GM23338 (cell line): ENCODE data around the gene NTN1. TPM values are rescaled to one million over a fixed set of nuclear protein-coding genes. Genes with fewer than 3 reads are reported as not detected.

Experiments used
- ATAC-seq: fragments of 200-7000 bp; cut with Tn5 transposase; 3 replicates; pipeline ENCODE4 v1.9.1; 2020
- DNase-seq: peaks from one replicate; pipeline ENCODE4 v3.0.0-alpha.2; 2015; ENCODE audit warnings: low spot score
- H2AFZ ChIP-seq: fragments of 200-600 bp; sonication (generic); 2 replicates; pipeline ENCODE4 v1.8.0; 2016; ENCODE audit warnings: antibody characterized with exemption, mild to moderate bottlenecking, moderate library complexity
- H3F3A ChIP-seq: fragments of 200-600 bp; sonication (generic); replicated peaks from 2 replicates; pipeline ENCODE4 v1.8.0; 2017; ENCODE audit warnings: antibody characterized with exemption, mixed run types, low read depth
- H3K27ac ChIP-seq: fragments of 200-600 bp; sonication (generic); 2 replicates; pipeline ENCODE4 v1.6.1; 2016; ENCODE audit warnings: low read depth
- H3K27me3 ChIP-seq: fragments of 200-600 bp; sonication (generic); 2 replicates; pipeline ENCODE4 v1.8.0; 2016; ENCODE audit warnings: mild to moderate bottlenecking, mixed run types, moderate library complexity; ENCODE audit not compliant: insufficient read depth
- H3K36me3 ChIP-seq: fragments of 200-600 bp; sonication (generic); 2 replicates; pipeline ENCODE4 v1.8.0; 2016; ENCODE audit warnings: mild to moderate bottlenecking; ENCODE audit not compliant: insufficient read depth
- H3K4me1 ChIP-seq: fragments of 200-600 bp; sonication (generic); 2 replicates; pipeline ENCODE4 v1.8.0; 2016; ENCODE audit warnings: mild to moderate bottlenecking, moderate library complexity; ENCODE audit not compliant: insufficient read depth
- H3K4me2 ChIP-seq: fragments of 200-600 bp; sonication (generic); 2 replicates; pipeline ENCODE4 v1.7.1; 2017; ENCODE audit warnings: mixed run types
- H3K4me3 ChIP-seq: fragments of 200-600 bp; sonication (generic); 2 replicates; pipeline ENCODE4 v1.6.1; 2016; ENCODE audit warnings: mixed run types
- H3K79me2 ChIP-seq: fragments of 200-600 bp; sonication (generic); replicated peaks from 2 replicates; pipeline ENCODE4 v1.8.0; 2017; ENCODE audit warnings: mild to moderate bottlenecking; ENCODE audit not compliant: insufficient read depth
- H3K9me2 ChIP-seq: fragments of 200-600 bp; sonication (generic); 2 replicates; pipeline ENCODE4 v1.8.0; 2017; ENCODE audit not compliant: insufficient read depth
- H4K20me1 ChIP-seq: fragments of 200-600 bp; sonication (generic); replicated peaks from 2 replicates; pipeline ENCODE4 v1.8.0; 2017; ENCODE audit warnings: mild to moderate bottlenecking; ENCODE audit not compliant: insufficient read depth
- H3K27ac Mint-ChIP-seq: 2 replicates; pipeline ENCODE4 v1.8.0; 2020; ENCODE audit warnings: inconsistent platforms, mild to moderate bottlenecking, moderate library complexity, mixed read lengths
- H3K27me3 Mint-ChIP-seq: 3 replicates; pipeline ENCODE4 v1.8.0; 2022; ENCODE audit warnings: low read depth, mild to moderate bottlenecking, moderate library complexity, mixed read lengths, inconsistent platforms; ENCODE audit not compliant: insufficient read depth, poor library complexity
- H3K36me3 Mint-ChIP-seq: 3 replicates; pipeline ENCODE4 v1.8.0; 2021; ENCODE audit warnings: low read depth, mild to moderate bottlenecking, inconsistent platforms, moderate library complexity, mixed read lengths
- H3K4me1 Mint-ChIP-seq: 3 replicates; pipeline ENCODE4 v1.8.0; 2020; ENCODE audit warnings: mild to moderate bottlenecking, inconsistent platforms, mixed read lengths
- H3K4me3 Mint-ChIP-seq: 3 replicates; pipeline ENCODE4 v1.8.0; 2021; ENCODE audit warnings: moderate library complexity, mild to moderate bottlenecking, inconsistent platforms, mixed read lengths
- H3K9me3 Mint-ChIP-seq: 3 replicates; pipeline ENCODE4 v1.8.0; 2020; ENCODE audit warnings: moderate library complexity, mild to moderate bottlenecking, inconsistent platforms, mixed read lengths
- CREB1 ChIP-seq: fragments of 250-450 bp; sonication (Bioruptor Pico); IDR thresholded peaks from 2 replicates; pipeline ENCODE4 v1.5.0; 2020; ENCODE audit warnings: low read depth, mild to moderate bottlenecking, moderate library complexity
- EZH2phosphoT487 ChIP-seq: fragments of 200-600 bp; sonication (generic); IDR thresholded peaks from one replicate; pipeline ENCODE4 v1.8.1; 2018; ENCODE audit warnings: antibody characterized with exemption; ENCODE audit not compliant: unreplicated experiment
- NANOG ChIP-seq: IDR thresholded peaks from 2 replicates; pipeline ENCODE4 v1.6.1; 2016; ENCODE audit warnings: antibody characterized with exemption, borderline replicate concordance
- POLR2AphosphoS5 ChIP-seq: IDR thresholded peaks from 2 replicates; pipeline ENCODE4 v1.6.1; 2016; ENCODE audit warnings: antibody characterized with exemption, low read depth
- ZNF114 ChIP-seq: fragments of 250-450 bp; sonication (Bioruptor Pico); IDR thresholded peaks from 2 replicates; pipeline ENCODE4 v1.5.0; 2020; ENCODE audit warnings: mild to moderate bottlenecking, moderate library complexity
- polyA plus RNA-seq: library from polyadenylated mRNA; unstranded; fragments of >200 nt; fragmentation: Nextera tagmentation; extraction: Ambion mirVana; gene quantifications from 2 replicates; pipeline ENCODE4 v1.2.1, GENCODE V29; 2016
- total RNA-seq: library from RNA; depleted of rRNA; stranded (reverse); fragments of >200 nt; shearing (Covaris generic); gene quantifications from 2 replicates; pipeline ENCODE4 v1.2.3, GENCODE V29; 2014
- TF ChIP-seq, protein P1 (sequence below): fragments of 250-450 bp; sonication (Bioruptor Pico); IDR thresholded peaks from 2 replicates; pipeline ENCODE4 v1.5.0; 2020; ENCODE audit warnings: mild to moderate bottlenecking, moderate library complexity
- TF ChIP-seq, protein P2 (sequence below): IDR thresholded peaks from one replicate; pipeline ENCODE4 v1.6.1; 2018; ENCODE audit warnings: antibody characterized with exemption; ENCODE audit not compliant: unreplicated experiment
- TF ChIP-seq, protein P3 (sequence below), 2 experiments: fragments of 200-600 bp in 1 of 2; sonication (generic) in 1 of 2; conservative IDR thresholded peaks; 2 replicates each; pipeline versions ENCODE4 v1.5.1 to v1.6.1; 2016 to 2017; ENCODE audit warnings: antibody characterized with exemption in 2 of 2, low read depth in 2 of 2, mild to moderate bottlenecking in 2 of 2, moderate library complexity in 1 of 2
- TF ChIP-seq, protein P4 (sequence below): IDR thresholded peaks from 2 replicates; pipeline ENCODE4 v1.6.1; 2016; ENCODE audit warnings: antibody characterized with exemption

NTN1 gene
- total and polyA plus RNA-seq, 2 experiments from 2014 or later = 0.57 to 2.6 TPM

DNA sequence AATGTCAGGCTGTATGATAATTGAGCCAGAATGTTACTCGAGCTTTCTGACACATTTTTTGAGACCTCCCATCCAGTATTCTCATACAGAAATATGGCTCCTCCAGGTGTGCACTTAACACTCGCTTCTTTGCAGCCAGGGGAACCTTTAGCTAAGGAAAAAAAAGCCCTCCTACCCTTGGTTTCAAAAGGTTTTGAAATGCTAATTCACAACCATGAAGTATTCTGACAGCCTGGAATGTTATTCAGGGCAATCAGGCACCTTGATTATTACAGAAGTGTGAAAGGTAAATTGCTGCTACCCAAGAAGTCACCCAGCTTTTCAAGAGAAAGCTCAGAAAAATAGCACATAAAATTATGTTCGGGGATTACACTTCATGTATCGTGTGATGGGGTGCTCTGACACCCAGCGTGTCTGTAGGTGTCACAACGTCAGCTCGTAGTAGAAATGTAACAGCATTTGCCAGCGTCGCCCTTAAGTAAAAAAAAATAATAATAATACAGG lies 41.1 kb downstream of the NTN1 start:
- Histone ChIP-seq H3F3A (no peaks in the 10 kb centered on the region), H3K4me2 (peak overlapping the region; percentile 8; the same call in 1 of the 2 replicates), H3K79me2 (no peaks in the 10 kb centered on the region), H3K27ac (no peak overlapping the region), H3K4me3 (no peak overlapping the region), H4K20me1 (no peaks in the 10 kb centered on the region), H3K36me3 (no peaks in the 10 kb centered on the region), H2AFZ (no peak overlapping the region), H3K9me2 (no peaks in the 10 kb centered on the region), H3K4me1 (peaks cover 12% of the 10 kb centered on the region), H3K27me3 (no peaks in the 10 kb centered on the region)
- Mint-ChIP-seq H3K4me3 (no peak overlapping the region), H3K36me3 (peaks cover 11% of the 10 kb centered on the region), H3K27me3 (peaks cover 4% of the 10 kb centered on the region), H3K9me3 (peaks cover 13% of the 10 kb centered on the region), H3K27ac (no peak overlapping the region), H3K4me1 (peaks cover 20% of the 10 kb centered on the region)
- TF ChIP-seq ZNF114 (CRISPR knock-in tag) = no peak
- no peak for TF ChIP-seq NANOG
- DNase-seq = peak; percentile 30
- peak; percentile 74 for ATAC-seq

DNA sequence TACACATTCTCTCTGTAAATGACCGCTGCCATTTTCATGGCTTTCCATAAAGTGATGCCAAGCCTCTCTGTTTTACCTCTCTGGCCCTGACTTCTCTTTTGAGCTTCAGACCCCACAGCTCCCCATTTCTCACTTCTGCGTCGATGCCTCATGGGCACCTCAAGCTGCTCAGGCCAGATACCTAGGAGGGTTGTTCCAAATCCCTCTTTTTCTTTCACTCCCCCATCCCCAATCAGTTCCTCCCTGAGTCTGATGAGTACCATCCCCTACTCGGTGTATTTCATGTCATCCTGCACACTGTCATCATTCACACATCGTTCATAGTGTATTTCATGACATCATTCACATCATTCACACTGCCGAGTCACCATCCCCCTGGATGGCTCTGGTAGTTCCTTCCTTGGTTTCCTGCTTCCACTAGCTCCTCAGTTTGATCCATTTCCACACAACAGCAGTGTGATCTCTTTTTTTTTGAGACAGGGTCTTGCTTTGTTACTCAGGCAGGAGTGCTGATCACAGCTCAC lies 43.1 kb downstream of the NTN1 start:
- Mint-ChIP-seq H3K4me1 (peaks cover 19% of the 10 kb centered on the region), H3K36me3 (peaks cover 11% of the 10 kb centered on the region), H3K9me3 (peaks cover 13% of the 10 kb centered on the region), H3K27me3 (peaks cover 4% of the 10 kb centered on the region), H3K4me3 (no peak overlapping the region), H3K27ac (no peak overlapping the region)
- ATAC-seq (no peak), DNase-seq (no peak)
- no peaks in the 10 kb centered on the region for H3K79me2 ChIP-seq
- H3K27ac ChIP-seq = no peak overlapping the region
- H3K36me3 ChIP-seq = no peaks in the 10 kb centered on the region
- H4K20me1 ChIP-seq = no peaks in the 10 kb centered on the region
- H3F3A ChIP-seq = no peaks in the 10 kb centered on the region
- H3K9me2 ChIP-seq = no peaks in the 10 kb centered on the region
- no peak overlapping the region for H3K4me3 ChIP-seq
- H3K4me2 ChIP-seq = no peak overlapping the region
- H3K27me3 ChIP-seq = no peaks in the 10 kb centered on the region
- H2AFZ ChIP-seq = no peak overlapping the region
- peaks cover 12% of the 10 kb centered on the region for H3K4me1 ChIP-seq
- TF ChIP-seq, protein P1, sequence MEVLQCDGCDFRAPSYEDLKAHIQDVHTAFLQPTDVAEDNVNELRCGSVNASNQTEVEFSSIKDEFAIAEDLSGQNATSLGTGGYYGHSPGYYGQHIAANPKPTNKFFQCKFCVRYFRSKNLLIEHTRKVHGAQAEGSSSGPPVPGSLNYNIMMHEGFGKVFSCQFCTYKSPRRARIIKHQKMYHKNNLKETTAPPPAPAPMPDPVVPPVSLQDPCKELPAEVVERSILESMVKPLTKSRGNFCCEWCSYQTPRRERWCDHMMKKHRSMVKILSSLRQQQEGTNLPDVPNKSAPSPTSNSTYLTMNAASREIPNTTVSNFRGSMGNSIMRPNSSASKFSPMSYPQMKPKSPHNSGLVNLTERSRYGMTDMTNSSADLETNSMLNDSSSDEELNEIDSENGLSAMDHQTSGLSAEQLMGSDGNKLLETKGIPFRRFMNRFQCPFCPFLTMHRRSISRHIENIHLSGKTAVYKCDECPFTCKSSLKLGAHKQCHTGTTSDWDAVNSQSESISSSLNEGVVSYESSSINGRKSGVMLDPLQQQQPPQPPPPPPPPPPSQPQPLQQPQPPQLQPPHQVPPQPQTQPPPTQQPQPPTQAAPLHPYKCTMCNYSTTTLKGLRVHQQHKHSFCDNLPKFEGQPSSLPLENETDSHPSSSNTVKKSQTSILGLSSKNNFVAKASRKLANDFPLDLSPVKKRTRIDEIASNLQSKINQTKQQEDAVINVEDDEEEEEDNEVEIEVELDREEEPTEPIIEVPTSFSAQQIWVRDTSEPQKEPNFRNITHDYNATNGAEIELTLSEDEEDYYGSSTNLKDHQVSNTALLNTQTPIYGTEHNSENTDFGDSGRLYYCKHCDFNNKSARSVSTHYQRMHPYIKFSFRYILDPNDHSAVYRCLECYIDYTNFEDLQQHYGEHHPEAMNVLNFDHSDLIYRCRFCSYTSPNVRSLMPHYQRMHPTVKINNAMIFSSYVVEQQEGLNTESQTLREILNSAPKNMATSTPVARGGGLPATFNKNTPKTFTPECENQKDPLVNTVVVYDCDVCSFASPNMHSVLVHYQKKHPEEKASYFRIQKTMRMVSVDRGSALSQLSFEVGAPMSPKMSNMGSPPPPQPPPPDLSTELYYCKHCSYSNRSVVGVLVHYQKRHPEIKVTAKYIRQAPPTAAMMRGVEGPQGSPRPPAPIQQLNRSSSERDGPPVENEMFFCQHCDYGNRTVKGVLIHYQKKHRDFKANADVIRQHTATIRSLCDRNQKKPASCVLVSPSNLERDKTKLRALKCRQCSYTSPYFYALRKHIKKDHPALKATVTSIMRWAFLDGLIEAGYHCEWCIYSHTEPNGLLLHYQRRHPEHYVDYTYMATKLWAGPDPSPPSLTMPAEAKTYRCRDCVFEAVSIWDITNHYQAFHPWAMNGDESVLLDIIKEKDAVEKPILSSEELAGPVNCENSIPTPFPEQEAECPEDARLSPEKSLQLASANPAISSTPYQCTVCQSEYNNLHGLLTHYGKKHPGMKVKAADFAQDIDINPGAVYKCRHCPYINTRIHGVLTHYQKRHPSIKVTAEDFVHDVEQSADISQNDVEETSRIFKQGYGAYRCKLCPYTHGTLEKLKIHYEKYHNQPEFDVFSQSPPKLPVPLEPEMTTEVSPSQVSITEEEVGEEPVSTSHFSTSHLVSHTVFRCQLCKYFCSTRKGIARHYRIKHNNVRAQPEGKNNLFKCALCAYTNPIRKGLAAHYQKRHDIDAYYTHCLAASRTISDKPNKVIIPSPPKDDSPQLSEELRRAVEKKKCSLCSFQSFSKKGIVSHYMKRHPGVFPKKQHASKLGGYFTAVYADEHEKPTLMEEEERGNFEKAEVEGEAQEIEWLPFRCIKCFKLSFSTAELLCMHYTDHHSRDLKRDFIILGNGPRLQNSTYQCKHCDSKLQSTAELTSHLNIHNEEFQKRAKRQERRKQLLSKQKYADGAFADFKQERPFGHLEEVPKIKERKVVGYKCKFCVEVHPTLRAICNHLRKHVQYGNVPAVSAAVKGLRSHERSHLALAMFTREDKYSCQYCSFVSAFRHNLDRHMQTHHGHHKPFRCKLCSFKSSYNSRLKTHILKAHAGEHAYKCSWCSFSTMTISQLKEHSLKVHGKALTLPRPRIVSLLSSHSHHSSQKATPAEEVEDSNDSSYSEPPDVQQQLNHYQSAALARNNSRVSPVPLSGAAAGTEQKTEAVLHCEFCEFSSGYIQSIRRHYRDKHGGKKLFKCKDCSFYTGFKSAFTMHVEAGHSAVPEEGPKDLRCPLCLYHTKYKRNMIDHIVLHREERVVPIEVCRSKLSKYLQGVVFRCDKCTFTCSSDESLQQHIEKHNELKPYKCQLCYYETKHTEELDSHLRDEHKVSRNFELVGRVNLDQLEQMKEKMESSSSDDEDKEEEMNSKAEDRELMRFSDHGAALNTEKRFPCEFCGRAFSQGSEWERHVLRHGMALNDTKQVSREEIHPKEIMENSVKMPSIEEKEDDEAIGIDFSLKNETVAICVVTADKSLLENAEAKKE (CRISPR knock-in tag) = no peak
- TF ChIP-seq EZH2phosphoT487 = no peak
- TF ChIP-seq, protein P2, sequence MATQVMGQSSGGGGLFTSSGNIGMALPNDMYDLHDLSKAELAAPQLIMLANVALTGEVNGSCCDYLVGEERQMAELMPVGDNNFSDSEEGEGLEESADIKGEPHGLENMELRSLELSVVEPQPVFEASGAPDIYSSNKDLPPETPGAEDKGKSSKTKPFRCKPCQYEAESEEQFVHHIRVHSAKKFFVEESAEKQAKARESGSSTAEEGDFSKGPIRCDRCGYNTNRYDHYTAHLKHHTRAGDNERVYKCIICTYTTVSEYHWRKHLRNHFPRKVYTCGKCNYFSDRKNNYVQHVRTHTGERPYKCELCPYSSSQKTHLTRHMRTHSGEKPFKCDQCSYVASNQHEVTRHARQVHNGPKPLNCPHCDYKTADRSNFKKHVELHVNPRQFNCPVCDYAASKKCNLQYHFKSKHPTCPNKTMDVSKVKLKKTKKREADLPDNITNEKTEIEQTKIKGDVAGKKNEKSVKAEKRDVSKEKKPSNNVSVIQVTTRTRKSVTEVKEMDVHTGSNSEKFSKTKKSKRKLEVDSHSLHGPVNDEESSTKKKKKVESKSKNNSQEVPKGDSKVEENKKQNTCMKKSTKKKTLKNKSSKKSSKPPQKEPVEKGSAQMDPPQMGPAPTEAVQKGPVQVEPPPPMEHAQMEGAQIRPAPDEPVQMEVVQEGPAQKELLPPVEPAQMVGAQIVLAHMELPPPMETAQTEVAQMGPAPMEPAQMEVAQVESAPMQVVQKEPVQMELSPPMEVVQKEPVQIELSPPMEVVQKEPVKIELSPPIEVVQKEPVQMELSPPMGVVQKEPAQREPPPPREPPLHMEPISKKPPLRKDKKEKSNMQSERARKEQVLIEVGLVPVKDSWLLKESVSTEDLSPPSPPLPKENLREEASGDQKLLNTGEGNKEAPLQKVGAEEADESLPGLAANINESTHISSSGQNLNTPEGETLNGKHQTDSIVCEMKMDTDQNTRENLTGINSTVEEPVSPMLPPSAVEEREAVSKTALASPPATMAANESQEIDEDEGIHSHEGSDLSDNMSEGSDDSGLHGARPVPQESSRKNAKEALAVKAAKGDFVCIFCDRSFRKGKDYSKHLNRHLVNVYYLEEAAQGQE = no peak
- TF ChIP-seq NANOG = no peak
- TF ChIP-seq, protein P3, sequence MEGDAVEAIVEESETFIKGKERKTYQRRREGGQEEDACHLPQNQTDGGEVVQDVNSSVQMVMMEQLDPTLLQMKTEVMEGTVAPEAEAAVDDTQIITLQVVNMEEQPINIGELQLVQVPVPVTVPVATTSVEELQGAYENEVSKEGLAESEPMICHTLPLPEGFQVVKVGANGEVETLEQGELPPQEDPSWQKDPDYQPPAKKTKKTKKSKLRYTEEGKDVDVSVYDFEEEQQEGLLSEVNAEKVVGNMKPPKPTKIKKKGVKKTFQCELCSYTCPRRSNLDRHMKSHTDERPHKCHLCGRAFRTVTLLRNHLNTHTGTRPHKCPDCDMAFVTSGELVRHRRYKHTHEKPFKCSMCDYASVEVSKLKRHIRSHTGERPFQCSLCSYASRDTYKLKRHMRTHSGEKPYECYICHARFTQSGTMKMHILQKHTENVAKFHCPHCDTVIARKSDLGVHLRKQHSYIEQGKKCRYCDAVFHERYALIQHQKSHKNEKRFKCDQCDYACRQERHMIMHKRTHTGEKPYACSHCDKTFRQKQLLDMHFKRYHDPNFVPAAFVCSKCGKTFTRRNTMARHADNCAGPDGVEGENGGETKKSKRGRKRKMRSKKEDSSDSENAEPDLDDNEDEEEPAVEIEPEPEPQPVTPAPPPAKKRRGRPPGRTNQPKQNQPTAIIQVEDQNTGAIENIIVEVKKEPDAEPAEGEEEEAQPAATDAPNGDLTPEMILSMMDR (conservative IDR thresholded peaks at IDR 0.05; ENCODE audit: low read depth in 2 of 2) = no peak
- no peak for TF ChIP-seq CREB1 (CRISPR knock-in tag)
- no peak for TF ChIP-seq POLR2AphosphoS5
- TF ChIP-seq, protein P4, sequence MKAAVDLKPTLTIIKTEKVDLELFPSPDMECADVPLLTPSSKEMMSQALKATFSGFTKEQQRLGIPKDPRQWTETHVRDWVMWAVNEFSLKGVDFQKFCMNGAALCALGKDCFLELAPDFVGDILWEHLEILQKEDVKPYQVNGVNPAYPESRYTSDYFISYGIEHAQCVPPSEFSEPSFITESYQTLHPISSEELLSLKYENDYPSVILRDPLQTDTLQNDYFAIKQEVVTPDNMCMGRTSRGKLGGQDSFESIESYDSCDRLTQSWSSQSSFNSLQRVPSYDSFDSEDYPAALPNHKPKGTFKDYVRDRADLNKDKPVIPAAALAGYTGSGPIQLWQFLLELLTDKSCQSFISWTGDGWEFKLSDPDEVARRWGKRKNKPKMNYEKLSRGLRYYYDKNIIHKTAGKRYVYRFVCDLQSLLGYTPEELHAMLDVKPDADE = no peak
